Measurements from ENCODE around the gene HMCN1.

GRCh38 chr1:186094172-186094571 lies 360.0 kb downstream of the HMCN1 start:
- TF ChIP-seq REST (IDR thresholded peaks at IDR 0.05; ENCODE audit: insufficient read depth in 1 of 2, low read depth in 2 of 2, low read length in 1 of 2), result no peak
- TF ChIP-seq, protein P1, sequence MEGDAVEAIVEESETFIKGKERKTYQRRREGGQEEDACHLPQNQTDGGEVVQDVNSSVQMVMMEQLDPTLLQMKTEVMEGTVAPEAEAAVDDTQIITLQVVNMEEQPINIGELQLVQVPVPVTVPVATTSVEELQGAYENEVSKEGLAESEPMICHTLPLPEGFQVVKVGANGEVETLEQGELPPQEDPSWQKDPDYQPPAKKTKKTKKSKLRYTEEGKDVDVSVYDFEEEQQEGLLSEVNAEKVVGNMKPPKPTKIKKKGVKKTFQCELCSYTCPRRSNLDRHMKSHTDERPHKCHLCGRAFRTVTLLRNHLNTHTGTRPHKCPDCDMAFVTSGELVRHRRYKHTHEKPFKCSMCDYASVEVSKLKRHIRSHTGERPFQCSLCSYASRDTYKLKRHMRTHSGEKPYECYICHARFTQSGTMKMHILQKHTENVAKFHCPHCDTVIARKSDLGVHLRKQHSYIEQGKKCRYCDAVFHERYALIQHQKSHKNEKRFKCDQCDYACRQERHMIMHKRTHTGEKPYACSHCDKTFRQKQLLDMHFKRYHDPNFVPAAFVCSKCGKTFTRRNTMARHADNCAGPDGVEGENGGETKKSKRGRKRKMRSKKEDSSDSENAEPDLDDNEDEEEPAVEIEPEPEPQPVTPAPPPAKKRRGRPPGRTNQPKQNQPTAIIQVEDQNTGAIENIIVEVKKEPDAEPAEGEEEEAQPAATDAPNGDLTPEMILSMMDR (IDR thresholded peaks at IDR 0.05), result no peak

All from Panc1 (cell line).